Neutrophil (primary cell): ENCODE results near the gene SLC25A12.

Source experiments
- H3K27ac ChIP-seq: fragments of 200-600 bp; sonication (generic); 2 replicates; pipeline ENCODE4 v1.5.1; 2016; ENCODE audit warnings: mild to moderate bottlenecking, moderate library complexity
- H3K27me3 ChIP-seq: fragments of 200-600 bp; sonication (generic); 2 replicates; pipeline ENCODE4 v1.6.0; 2016; ENCODE audit warnings: mild to moderate bottlenecking
- H3K36me3 ChIP-seq: fragments of 200-600 bp; sonication (generic); 2 replicates; pipeline ENCODE4 v1.5.1; 2017
- H3K4me1 ChIP-seq, 2 experiments: fragments of 200-600 bp in 1 of 2; sonication (generic) in 1 of 2; 1 replicate in 1 of 2; 2 replicates in 1 of 2; pipeline versions ENCODE4 v1.5.1 to v1.6.1; 2013 to 2016; ENCODE audit warnings: low read depth in 1 of 2, low read length in 1 of 2, mild to moderate bottlenecking in 1 of 2, moderate library complexity in 1 of 2; ENCODE audit not compliant: control insufficient read depth in 1 of 2, insufficient read depth in 1 of 2
- H3K4me3 ChIP-seq, 2 experiments: fragments of 200-600 bp in 1 of 2; sonication (generic) in 1 of 2; 1 replicate in 1 of 2; 2 replicates in 1 of 2; pipeline ENCODE4 v1.5.1; 2013 to 2016; ENCODE audit warnings: low read depth in 1 of 2, low read length in 1 of 2, mild to moderate bottlenecking in 1 of 2, moderate library complexity in 1 of 2
- H3K9me3 ChIP-seq: fragments of 200-600 bp; sonication (generic); 2 replicates; pipeline ENCODE4 v1.5.1; 2016
- TF ChIP-seq, protein P1 (sequence below): fragments of 200-600 bp; sonication (generic); IDR thresholded peaks from 2 replicates; pipeline ENCODE4 v1.5.1; 2016; ENCODE audit warnings: antibody characterized with exemption

SLC25A12 gene

GRCh38 chr2:171741189-171741588 is 152.9 kb downstream of the SLC25A12 start:
- TF ChIP-seq, protein P1, sequence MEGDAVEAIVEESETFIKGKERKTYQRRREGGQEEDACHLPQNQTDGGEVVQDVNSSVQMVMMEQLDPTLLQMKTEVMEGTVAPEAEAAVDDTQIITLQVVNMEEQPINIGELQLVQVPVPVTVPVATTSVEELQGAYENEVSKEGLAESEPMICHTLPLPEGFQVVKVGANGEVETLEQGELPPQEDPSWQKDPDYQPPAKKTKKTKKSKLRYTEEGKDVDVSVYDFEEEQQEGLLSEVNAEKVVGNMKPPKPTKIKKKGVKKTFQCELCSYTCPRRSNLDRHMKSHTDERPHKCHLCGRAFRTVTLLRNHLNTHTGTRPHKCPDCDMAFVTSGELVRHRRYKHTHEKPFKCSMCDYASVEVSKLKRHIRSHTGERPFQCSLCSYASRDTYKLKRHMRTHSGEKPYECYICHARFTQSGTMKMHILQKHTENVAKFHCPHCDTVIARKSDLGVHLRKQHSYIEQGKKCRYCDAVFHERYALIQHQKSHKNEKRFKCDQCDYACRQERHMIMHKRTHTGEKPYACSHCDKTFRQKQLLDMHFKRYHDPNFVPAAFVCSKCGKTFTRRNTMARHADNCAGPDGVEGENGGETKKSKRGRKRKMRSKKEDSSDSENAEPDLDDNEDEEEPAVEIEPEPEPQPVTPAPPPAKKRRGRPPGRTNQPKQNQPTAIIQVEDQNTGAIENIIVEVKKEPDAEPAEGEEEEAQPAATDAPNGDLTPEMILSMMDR, result no peak
- Histone ChIP-seq H3K27me3 (no peaks in the 10 kb centered on the region), H3K36me3 (peaks cover 75% of the 10 kb centered on the region), H3K4me3 (no peak overlapping the region), H3K9me3 (no peaks in the 10 kb centered on the region), H3K27ac (no peak overlapping the region), H3K4me1 (no peaks in the 10 kb centered on the region)

- TF ChIP-seq, protein P1, result no peak
- Histone ChIP-seq H3K27ac (no peak overlapping the region), H3K4me1 (no peaks in the 10 kb centered on the region), H3K36me3 (peaks cover 76% of the 10 kb centered on the region), H3K9me3 (no peaks in the 10 kb centered on the region), H3K4me3 (no peak overlapping the region), H3K27me3 (no peaks in the 10 kb centered on the region)
Observed at GRCh38 chr2:171735991-171736710, 157.9 kb downstream of the SLC25A12 start.
